KMS-11 (cell line): ENCODE results near the gene TIGAR.

Source experiments
- H2AFZ ChIP-seq: fragments of 200-600 bp; sonication (generic); 2 replicates; pipeline ENCODE4 v1.6.1; 2016; ENCODE audit warnings: antibody characterized with exemption, mixed run types, low read depth
- H3K27ac ChIP-seq: fragments of 200-600 bp; sonication (generic); 2 replicates; pipeline ENCODE4 v1.6.1; 2016; ENCODE audit warnings: mild to moderate bottlenecking, mixed run types
- H3K27me3 ChIP-seq: fragments of 200-600 bp; sonication (generic); 2 replicates; pipeline ENCODE4 v1.6.1; 2017; ENCODE audit warnings: mild to moderate bottlenecking, low read depth, mixed run types, moderate library complexity; ENCODE audit not compliant: insufficient read depth
- H3K36me3 ChIP-seq: fragments of 200-600 bp; sonication (generic); 2 replicates; pipeline ENCODE4 v1.6.1; 2017; ENCODE audit warnings: mild to moderate bottlenecking, mixed run types; ENCODE audit not compliant: insufficient read depth
- H3K4me1 ChIP-seq: fragments of 200-600 bp; sonication (generic); 2 replicates; pipeline ENCODE4 v1.6.1; 2016; ENCODE audit warnings: mild to moderate bottlenecking, low read depth, mixed run types; ENCODE audit not compliant: poor library complexity, severe bottlenecking
- H3K4me2 ChIP-seq: fragments of 200-600 bp; sonication (generic); 2 replicates; pipeline ENCODE4 v1.7.0; 2016; ENCODE audit warnings: mild to moderate bottlenecking, mixed run types
- H3K4me3 ChIP-seq: fragments of 200-600 bp; sonication (generic); IDR thresholded peaks from 2 replicates; pipeline ENCODE4 v1.6.1; 2017; ENCODE audit warnings: low read depth, low read length, mixed read lengths; ENCODE audit not compliant: insufficient read depth
- H3K79me2 ChIP-seq: fragments of 200-600 bp; sonication (generic); 2 replicates; pipeline ENCODE4 v1.6.1; 2016; ENCODE audit warnings: low read depth, mixed run types; ENCODE audit not compliant: insufficient read depth
- H3K9ac ChIP-seq: fragments of 200-600 bp; sonication (generic); 2 replicates; pipeline ENCODE4 v1.6.1; 2016; ENCODE audit warnings: mild to moderate bottlenecking, mixed run types
- H4K20me1 ChIP-seq: fragments of 200-600 bp; sonication (generic); 2 replicates; pipeline ENCODE4 v1.6.1; 2016; ENCODE audit warnings: mild to moderate bottlenecking, mixed run types; ENCODE audit not compliant: insufficient read depth
- CTCF ChIP-seq: fragments of 200-600 bp; sonication (generic); conservative IDR thresholded peaks from 2 replicates; pipeline ENCODE4 v1.6.1; 2017; ENCODE audit warnings: low read depth, mild to moderate bottlenecking, antibody characterized with exemption, low read length, moderate library complexity, mixed read lengths

The TIGAR gene

DNA sequence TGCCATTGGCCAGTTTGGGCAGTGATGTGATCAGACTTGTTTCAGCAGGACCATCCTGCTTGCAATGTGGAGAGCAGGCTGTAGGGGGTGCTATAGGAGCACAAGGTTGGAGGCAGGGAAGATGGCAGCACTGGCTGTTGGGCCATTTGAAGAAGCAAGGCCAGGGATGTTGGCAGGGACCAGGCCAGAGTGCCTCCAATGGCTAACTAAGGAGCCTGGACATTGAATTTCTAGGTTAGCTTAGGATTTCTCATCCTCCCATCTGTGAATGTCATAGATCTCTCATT is 35.0 kb downstream of the TIGAR start:
- Histone ChIP-seq H3K79me2 (no peaks in the 10 kb centered on the region), H2AFZ (no peak overlapping the region), H3K36me3 (no peaks in the 10 kb centered on the region), H3K4me2 (no peak overlapping the region), H3K9ac (no peak overlapping the region), H3K27ac (no peak overlapping the region), H3K4me3 (no peak overlapping the region), H3K4me1 (no peaks in the 10 kb centered on the region), H3K27me3 (no peaks in the 10 kb centered on the region), H4K20me1 (no peaks in the 10 kb centered on the region)
- peak; percentile 56 for TF ChIP-seq CTCF

GRCh38 chr12:4366090-4366489 is 45.1 kb downstream of the TIGAR start:
- H3K27me3 ChIP-seq, result no peaks in the 10 kb centered on the region
- H3K36me3 ChIP-seq, result no peaks in the 10 kb centered on the region
- no peak for TF ChIP-seq CTCF
- H3K9ac ChIP-seq, result no peak overlapping the region
- no peaks in the 10 kb centered on the region for H3K4me1 ChIP-seq
- no peak overlapping the region for H3K4me3 ChIP-seq
- no peaks in the 10 kb centered on the region for H4K20me1 ChIP-seq
- H3K27ac ChIP-seq, result no peak overlapping the region
- no peak overlapping the region for H3K4me2 ChIP-seq
- no peaks in the 10 kb centered on the region for H3K79me2 ChIP-seq
- H2AFZ ChIP-seq, result no peak overlapping the region

- no peak overlapping the region for H2AFZ ChIP-seq
- no peak overlapping the region for H3K9ac ChIP-seq
- H3K27ac ChIP-seq, result no peak overlapping the region
- no peaks in the 10 kb centered on the region for H3K27me3 ChIP-seq
- no peak overlapping the region for H3K4me3 ChIP-seq
- H3K36me3 ChIP-seq, result no peaks in the 10 kb centered on the region
- H3K4me1 ChIP-seq, result no peaks in the 10 kb centered on the region
- H3K4me2 ChIP-seq, result no peak overlapping the region
- no peaks in the 10 kb centered on the region for H4K20me1 ChIP-seq
- H3K79me2 ChIP-seq, result no peaks in the 10 kb centered on the region
- TF ChIP-seq CTCF, result no peak
Observed at GRCh38 chr12:4369548-4369947, 48.5 kb downstream of the TIGAR start.

- no peak overlapping the region for H2AFZ ChIP-seq
- no peaks in the 10 kb centered on the region for H3K4me1 ChIP-seq
- no peak overlapping the region for H3K9ac ChIP-seq
- no peak overlapping the region for H3K4me2 ChIP-seq
- H3K27ac ChIP-seq, result no peak overlapping the region
- no peak overlapping the region for H3K4me3 ChIP-seq
- TF ChIP-seq CTCF, result no peak
- H4K20me1 ChIP-seq, result no peaks in the 10 kb centered on the region
- no peaks in the 10 kb centered on the region for H3K27me3 ChIP-seq
- no peaks in the 10 kb centered on the region for H3K79me2 ChIP-seq
- no peaks in the 10 kb centered on the region for H3K36me3 ChIP-seq
Observed at GRCh38 chr12:4370265-4370664, 49.3 kb downstream of the TIGAR start.

DNA sequence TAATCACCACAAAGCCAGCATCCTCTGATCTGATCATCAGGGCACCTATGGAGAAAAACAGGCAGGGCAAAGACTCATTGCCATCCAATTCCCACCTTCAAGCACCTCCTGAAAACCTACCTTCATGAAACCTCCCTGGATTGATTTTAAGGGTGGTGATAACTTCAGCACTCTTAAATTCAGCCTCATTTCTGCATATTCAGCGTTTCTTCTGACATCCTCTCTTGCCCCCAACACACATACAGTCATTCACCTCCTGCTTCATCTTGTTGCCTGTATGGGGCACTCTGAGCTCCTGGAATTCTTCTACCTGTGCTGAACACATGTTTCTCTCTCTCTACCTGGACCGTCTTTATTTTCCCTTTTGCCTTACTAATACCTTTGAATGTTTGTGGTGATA is 51.6 kb downstream of the TIGAR start:
- H3K27ac ChIP-seq, result no peak overlapping the region
- H3K9ac ChIP-seq, result no peak overlapping the region
- H2AFZ ChIP-seq, result no peak overlapping the region
- no peaks in the 10 kb centered on the region for H4K20me1 ChIP-seq
- H3K36me3 ChIP-seq, result no peaks in the 10 kb centered on the region
- no peaks in the 10 kb centered on the region for H3K4me1 ChIP-seq
- no peaks in the 10 kb centered on the region for H3K27me3 ChIP-seq
- no peak overlapping the region for H3K4me3 ChIP-seq
- no peaks in the 10 kb centered on the region for H3K79me2 ChIP-seq
- TF ChIP-seq CTCF, result no peak
- no peak overlapping the region for H3K4me2 ChIP-seq
